ENCODE measurements around the gene SUPT3H. TPM values are rescaled to one million over a fixed set of nuclear protein-coding genes. Genes with fewer than 3 reads are reported as not detected.
"Not testable (repeated sequence)": the region's sequence is repeated elsewhere in the genome, so short reads cannot be mapped to it uniquely, and the experiment has no call there.

The SUPT3H gene
- polyA plus RNA-seq, 3 donors: 2.4 to 3.5 (median 2.5) TPM

DNA sequence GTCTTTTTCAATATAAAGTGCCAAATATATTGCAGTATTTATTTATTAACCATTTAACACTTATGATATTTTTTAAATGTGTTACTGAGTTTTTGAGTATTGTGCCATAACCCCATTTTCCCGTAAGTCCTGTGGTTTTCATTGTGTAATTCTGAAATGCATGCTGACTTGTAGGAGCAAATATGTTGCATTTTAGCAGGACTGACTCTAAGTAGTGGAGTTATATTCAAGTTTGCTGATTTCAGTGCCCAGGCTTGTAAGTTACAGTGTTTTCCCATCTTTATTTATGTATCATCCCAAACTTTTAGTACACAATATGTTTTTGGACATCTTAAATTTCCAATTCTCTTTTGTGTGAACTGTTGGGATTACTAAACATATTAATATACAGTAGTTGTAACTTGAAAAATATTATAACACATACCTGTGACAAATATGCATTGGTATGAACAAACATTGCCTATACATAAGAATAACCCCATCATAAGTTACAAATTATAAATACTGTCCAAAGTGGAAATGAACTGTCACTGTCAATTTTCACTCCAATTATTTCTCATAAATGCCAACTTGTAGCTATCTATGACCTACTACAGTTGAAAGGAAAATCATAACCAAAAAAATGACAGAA lies 228.9 kb downstream of the SUPT3H start:
- intact Hi-C loops (cut with micrococcal nuclease): no loop called here
- Mint-ChIP-seq H3K27me3 (ENCODE audit: low read depth in 3 of 3) (no peaks in the 10 kb centered on the region), H3K27ac (no peak overlapping the region), H3K9me3 (peaks cover 0 to 13% (median 6%) of the 10 kb centered on the region in 7 donors), H3K36me3 (no peaks in the 10 kb centered on the region), H3K4me3 (no peak overlapping the region), H3K4me1 (peaks cover 8% of the 10 kb centered on the region)
- Histone ChIP-seq H2AFZ (ENCODE audit: insufficient read depth, low read depth, low read length, poor library complexity, severe bottlenecking) (no peak overlapping the region), H3K36me3 (replicated peaks in 1 of 2; ENCODE audit: control insufficient read depth in 1 of 2, insufficient read depth in 2 of 2, low read length in 2 of 2) (no peaks in the 10 kb centered on the region), H3K4me3 (replicated peaks in 1 of 3; ENCODE audit: low read depth in 2 of 3, low read length in 3 of 3) (no peak overlapping the region), H3K9ac (ENCODE audit: insufficient read depth, low read length, poor library complexity, severe bottlenecking) (no peak overlapping the region), H3K4me2 (replicated peaks; ENCODE audit: extremely low read depth, low read length, poor library complexity, severe bottlenecking) (no peak overlapping the region), H4K20me1 (ENCODE audit: insufficient read depth, low read length) (no peaks in the 10 kb centered on the region), H3K4me1 (ENCODE audit: control insufficient read depth in 1 of 2, insufficient read depth in 2 of 2, low read length in 2 of 2) (no peaks in the 10 kb centered on the region), H3K9me3 (replicated peaks in 1 of 2; ENCODE audit: control insufficient read depth in 1 of 2, insufficient read depth in 1 of 2, low read length in 2 of 2) (no peaks in the 10 kb centered on the region), H3K79me2 (ENCODE audit: insufficient read depth, low read length) (no peaks in the 10 kb centered on the region), H3K27me3 (ENCODE audit: control insufficient read depth in 2 of 2, insufficient read depth in 2 of 2, low read length in 2 of 2) (no peaks in the 10 kb centered on the region), H3K27ac (ENCODE audit: low read depth in 1 of 2, low read length in 2 of 2) (no peak overlapping the region)
- TF ChIP-seq, protein P1, sequence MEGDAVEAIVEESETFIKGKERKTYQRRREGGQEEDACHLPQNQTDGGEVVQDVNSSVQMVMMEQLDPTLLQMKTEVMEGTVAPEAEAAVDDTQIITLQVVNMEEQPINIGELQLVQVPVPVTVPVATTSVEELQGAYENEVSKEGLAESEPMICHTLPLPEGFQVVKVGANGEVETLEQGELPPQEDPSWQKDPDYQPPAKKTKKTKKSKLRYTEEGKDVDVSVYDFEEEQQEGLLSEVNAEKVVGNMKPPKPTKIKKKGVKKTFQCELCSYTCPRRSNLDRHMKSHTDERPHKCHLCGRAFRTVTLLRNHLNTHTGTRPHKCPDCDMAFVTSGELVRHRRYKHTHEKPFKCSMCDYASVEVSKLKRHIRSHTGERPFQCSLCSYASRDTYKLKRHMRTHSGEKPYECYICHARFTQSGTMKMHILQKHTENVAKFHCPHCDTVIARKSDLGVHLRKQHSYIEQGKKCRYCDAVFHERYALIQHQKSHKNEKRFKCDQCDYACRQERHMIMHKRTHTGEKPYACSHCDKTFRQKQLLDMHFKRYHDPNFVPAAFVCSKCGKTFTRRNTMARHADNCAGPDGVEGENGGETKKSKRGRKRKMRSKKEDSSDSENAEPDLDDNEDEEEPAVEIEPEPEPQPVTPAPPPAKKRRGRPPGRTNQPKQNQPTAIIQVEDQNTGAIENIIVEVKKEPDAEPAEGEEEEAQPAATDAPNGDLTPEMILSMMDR (IDR thresholded peaks at IDR 0.05): no peak
- WGBS (ENCODE audit: insufficient coverage): no CpG with 5 or more reads among the region's 1 CpG
- no peak for DNase-seq

DNA sequence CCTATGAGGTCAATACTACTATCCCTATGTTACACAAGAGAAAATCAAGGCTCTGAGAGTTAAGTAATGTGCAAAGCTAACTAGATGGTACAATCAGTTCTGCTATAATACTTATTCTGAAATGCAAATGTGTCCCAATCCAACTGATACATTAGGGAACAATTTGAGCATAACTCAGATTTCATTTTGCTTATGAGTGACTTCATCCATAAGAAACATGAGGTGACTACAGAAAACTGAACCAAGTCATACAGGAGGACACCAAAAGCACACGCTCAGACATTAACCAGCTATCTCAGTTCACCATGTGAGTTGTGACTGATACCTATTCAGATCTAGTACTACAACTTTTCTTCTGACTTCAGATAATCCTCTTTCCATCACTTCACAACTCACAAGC lies 229.5 kb downstream of the SUPT3H start:
- H3K27ac ChIP-seq (ENCODE audit: low read depth in 1 of 2, low read length in 2 of 2): no peak overlapping the region
- intact Hi-C loops (cut with micrococcal nuclease): no loop called here
- Mint-ChIP-seq H3K27ac (no peak overlapping the region), H3K36me3 (no peaks in the 10 kb centered on the region), H3K27me3 (ENCODE audit: low read depth in 3 of 3) (no peaks in the 10 kb centered on the region), H3K4me3 (no peak overlapping the region), H3K4me1 (peaks cover 8% of the 10 kb centered on the region), H3K9me3 (peaks cover 0 to 13% (median 8%) of the 10 kb centered on the region in 7 donors)
- no peaks in the 10 kb centered on the region for H3K4me1 ChIP-seq (ENCODE audit: control insufficient read depth in 1 of 2, insufficient read depth in 2 of 2, low read length in 2 of 2)
- H2AFZ ChIP-seq (ENCODE audit: insufficient read depth, low read depth, low read length, poor library complexity, severe bottlenecking): no peak overlapping the region
- H3K4me3 ChIP-seq (replicated peaks in 1 of 3; ENCODE audit: low read depth in 2 of 3, low read length in 3 of 3): no peak overlapping the region
- H3K79me2 ChIP-seq (ENCODE audit: insufficient read depth, low read length): no peaks in the 10 kb centered on the region
- no peak overlapping the region for H3K4me2 ChIP-seq (replicated peaks; ENCODE audit: extremely low read depth, low read length, poor library complexity, severe bottlenecking)
- no peaks in the 10 kb centered on the region for H3K36me3 ChIP-seq (replicated peaks in 1 of 2; ENCODE audit: control insufficient read depth in 1 of 2, insufficient read depth in 2 of 2, low read length in 2 of 2)
- TF ChIP-seq, protein P1 (IDR thresholded peaks at IDR 0.05): no peak
- H3K27me3 ChIP-seq (ENCODE audit: control insufficient read depth in 2 of 2, insufficient read depth in 2 of 2, low read length in 2 of 2): no peaks in the 10 kb centered on the region
- WGBS (ENCODE audit: insufficient coverage): 88% methylated on average over 1 of the region's 1 CpG
- H4K20me1 ChIP-seq (ENCODE audit: insufficient read depth, low read length): no peaks in the 10 kb centered on the region
- DNase-seq: no peak
- no peaks in the 10 kb centered on the region for H3K9me3 ChIP-seq (replicated peaks in 1 of 2; ENCODE audit: control insufficient read depth in 1 of 2, insufficient read depth in 1 of 2, low read length in 2 of 2)
- H3K9ac ChIP-seq (ENCODE audit: insufficient read depth, low read length, poor library complexity, severe bottlenecking): no peak overlapping the region

DNA sequence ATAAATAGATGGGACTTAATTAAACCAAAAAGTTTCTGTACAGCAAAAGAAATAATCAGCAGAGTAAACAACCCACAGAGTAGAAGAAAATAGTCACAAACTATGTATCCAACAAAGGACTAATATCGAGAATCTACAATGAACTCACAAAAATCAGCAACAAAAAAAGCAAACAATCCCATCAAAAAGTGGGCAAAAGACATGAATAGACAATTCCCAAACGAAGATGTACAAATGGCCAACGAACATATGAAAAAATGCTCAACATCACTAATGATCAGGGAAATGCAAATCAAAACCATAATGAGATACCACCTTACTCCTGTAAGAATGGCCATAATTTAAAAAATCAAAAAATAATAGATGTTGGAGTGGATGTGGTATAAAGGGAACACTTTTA lies 232.1 kb downstream of the SUPT3H start:
- H3K9ac ChIP-seq (ENCODE audit: insufficient read depth, low read length, poor library complexity, severe bottlenecking); H3K27ac ChIP-seq (ENCODE audit: low read depth in 1 of 2, low read length in 2 of 2); H3K36me3 Mint-ChIP-seq; H2AFZ ChIP-seq (ENCODE audit: insufficient read depth, low read depth, low read length, poor library complexity, severe bottlenecking); intact Hi-C loops (cut with micrococcal nuclease); H3K27me3 ChIP-seq (ENCODE audit: control insufficient read depth in 2 of 2, insufficient read depth in 2 of 2, low read length in 2 of 2); H3K9me3 ChIP-seq (replicated peaks in 1 of 2; ENCODE audit: control insufficient read depth in 1 of 2, insufficient read depth in 1 of 2, low read length in 2 of 2); H3K27ac Mint-ChIP-seq; H3K4me3 Mint-ChIP-seq; H3K79me2 ChIP-seq (ENCODE audit: insufficient read depth, low read length); H4K20me1 ChIP-seq (ENCODE audit: insufficient read depth, low read length); H3K27me3 Mint-ChIP-seq (ENCODE audit: low read depth in 3 of 3); DNase-seq; H3K4me3 ChIP-seq (replicated peaks in 1 of 3; ENCODE audit: low read depth in 2 of 3, low read length in 3 of 3); H3K4me1 Mint-ChIP-seq; H3K4me1 ChIP-seq (ENCODE audit: control insufficient read depth in 1 of 2, insufficient read depth in 2 of 2, low read length in 2 of 2); H3K36me3 ChIP-seq (replicated peaks in 1 of 2; ENCODE audit: control insufficient read depth in 1 of 2, insufficient read depth in 2 of 2, low read length in 2 of 2); H3K4me2 ChIP-seq (replicated peaks; ENCODE audit: extremely low read depth, low read length, poor library complexity, severe bottlenecking): not testable (repeated sequence)
- WGBS (ENCODE audit: insufficient coverage): 100% methylated on average over 1 of the region's 3 CpGs
- H3K9me3 Mint-ChIP-seq: peaks cover 5 to 19% (median 14%) of the 10 kb centered on the region in 7 donors
